Suprapubic skin (tissue), 4 donors: ENCODE measurements around the gene PEX1. TPM values are rescaled to one million over a fixed set of nuclear protein-coding genes. Genes with fewer than 3 reads are reported as not detected.
"Not testable (repeated sequence)": the region's sequence is repeated elsewhere in the genome, so short reads cannot be mapped to it uniquely, and the experiment has no call there.

ENCODE experiments used
- DNase-seq, 2 donors: peaks; one replicate each; pipeline ENCODE4 v3.0.0-alpha.2; 2019; ENCODE audit warnings: low spot score in 2 of 2
- H3K27ac ChIP-seq: fragments of 200-600 bp; sonication (generic); one replicate; pipeline ENCODE4 v1.5.1; 2019
- H3K27me3 ChIP-seq: fragments of 200-600 bp; sonication (generic); one replicate; pipeline ENCODE4 v1.5.1; 2019
- H3K36me3 ChIP-seq: fragments of 200-600 bp; sonication (generic); one replicate; pipeline ENCODE4 v1.5.1; 2019
- H3K4me1 ChIP-seq: fragments of 200-600 bp; sonication (generic); one replicate; pipeline ENCODE4 v1.5.1; 2019
- H3K4me3 ChIP-seq: fragments of 200-600 bp; sonication (generic); one replicate; pipeline ENCODE4 v1.5.1; 2019; ENCODE audit warnings: mild to moderate bottlenecking
- H3K9me3 ChIP-seq: fragments of 200-600 bp; sonication (generic); one replicate; pipeline ENCODE4 v1.5.1; 2019
- CTCF ChIP-seq, 2 donors: fragments of 200-600 bp in 1 of 2; fragments of 450-650 bp in 1 of 2; sonication (generic) in 1 of 2; IDR thresholded peaks; one replicate each; pipeline ENCODE4 v1.5.1; 2016 to 2019; ENCODE audit warnings: antibody characterized with exemption in 2 of 2, mild to moderate bottlenecking in 1 of 2, moderate library complexity in 1 of 2
- EP300 ChIP-seq: sonication (generic); formaldehyde crosslinking; IDR thresholded peaks from one replicate; pipeline ENCODE4 v1.6.1; 2017; ENCODE audit warnings: antibody characterized with exemption
- POLR2A ChIP-seq, 2 donors: fragments of 450-650 bp; IDR thresholded peaks; one replicate each; pipeline ENCODE4 v1.6.1; 2017; ENCODE audit warnings: antibody characterized with exemption in 2 of 2, mild to moderate bottlenecking in 2 of 2, moderate library complexity in 2 of 2
- POLR2AphosphoS5 ChIP-seq, 3 donors: sonication (generic); formaldehyde crosslinking; IDR thresholded peaks; one replicate each; pipeline ENCODE4 v1.6.1; 2017; ENCODE audit warnings: antibody characterized with exemption in 3 of 3
- WGBS: methylation state at CpG from one replicate; pipeline ENCODE4 v1.1.5; 2018; 5-methylcytosine and 5-hydroxymethylcytosine counted together
- total RNA-seq, 4 donors: library from RNA; depleted of rRNA; stranded (reverse); fragments of >200 nt; gene quantifications; one replicate each; pipeline ENCODE4 v1.1.0, GENCODE V29; 2016

The PEX1 gene
- total RNA-seq, 4 donors from 2014 or later = 20.4 to 66.3 (median 21.6) TPM

GRCh38 chr7:92456236-92456635 lies 72.1 kb downstream of the PEX1 start:
- no peak overlapping the region for H3K27ac ChIP-seq
- DNase-seq = no peak
- H3K4me1 ChIP-seq = peaks cover 5% of the 10 kb centered on the region
- H3K4me3 ChIP-seq = no peak overlapping the region
- no peak for TF ChIP-seq POLR2A (IDR thresholded peaks at IDR 0.05)
- TF ChIP-seq CTCF (IDR thresholded peaks at IDR 0.05) = no peak
- TF ChIP-seq EP300 = no peak
- no peak for TF ChIP-seq POLR2AphosphoS5 (IDR thresholded peaks at IDR 0.05)
- WGBS = 94% methylated on average over 2 of the region's 2 CpGs
- no peaks in the 10 kb centered on the region for H3K9me3 ChIP-seq
- peaks cover 68% of the 10 kb centered on the region for H3K36me3 ChIP-seq
- H3K27me3 ChIP-seq = no peaks in the 10 kb centered on the region

DNA sequence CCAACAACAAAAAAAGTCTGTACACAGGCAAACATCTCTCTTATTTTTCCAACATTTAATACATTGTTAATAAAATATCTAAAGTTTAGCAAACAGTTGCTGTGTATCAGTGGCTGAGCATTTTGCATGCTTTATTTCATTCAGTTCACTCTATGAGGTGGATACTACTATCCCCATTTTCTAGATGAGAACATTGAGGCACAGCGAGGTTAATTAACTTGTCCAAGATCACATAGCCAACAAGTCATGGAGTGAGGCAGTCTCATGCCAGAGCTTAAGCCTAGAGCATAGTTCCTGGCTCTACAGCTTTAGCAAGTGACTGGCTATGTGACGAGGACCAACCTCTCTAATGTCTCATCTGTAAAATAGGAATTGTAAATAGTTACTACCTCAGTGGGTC lies 76.7 kb downstream of the PEX1 start:
- peaks cover 68% of the 10 kb centered on the region for H3K36me3 ChIP-seq
- TF ChIP-seq POLR2AphosphoS5 (IDR thresholded peaks at IDR 0.05) (no peak), CTCF (IDR thresholded peaks at IDR 0.05) (no peak), POLR2A (IDR thresholded peaks at IDR 0.05) (no peak), EP300 (no peak)
- 98% methylated on average over 2 of the region's 2 CpGs for WGBS

DNA sequence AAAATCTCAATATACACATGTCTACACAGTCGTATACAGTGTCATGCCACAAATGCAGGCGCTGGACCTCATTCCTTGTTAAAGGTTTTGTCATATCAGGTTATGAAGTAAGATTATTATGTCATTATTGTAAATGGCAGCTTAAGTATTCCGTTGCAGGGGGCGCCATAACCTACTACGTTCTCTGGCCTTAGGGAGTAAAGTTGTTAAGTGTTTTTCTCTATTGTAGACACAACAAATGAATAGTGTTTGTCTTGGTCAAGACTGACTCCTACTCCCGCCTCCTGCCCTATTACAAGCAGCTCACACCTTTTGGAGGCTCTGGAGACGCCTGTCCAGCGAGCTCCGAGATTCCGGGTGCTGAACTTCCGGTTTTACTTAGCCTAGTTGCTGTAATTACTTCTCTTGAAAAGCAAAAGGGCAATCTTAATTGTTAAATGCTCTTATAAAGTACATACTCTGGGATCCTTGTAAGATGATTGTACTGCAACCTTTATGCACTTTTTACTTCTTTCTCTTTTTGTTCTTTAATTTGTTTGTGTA lies 80.0 kb downstream of the PEX1 start:
- H3K4me1 ChIP-seq = peaks cover 13% of the 10 kb centered on the region
- H3K27ac ChIP-seq = peak overlapping the region; percentile 97
- 0% methylated on average over 11 of the region's 11 CpGs for WGBS
- peak; percentile 8 to 19 for TF ChIP-seq CTCF (IDR thresholded peaks at IDR 0.05)
- no peak for TF ChIP-seq POLR2AphosphoS5 (IDR thresholded peaks at IDR 0.05)
- no peak for TF ChIP-seq POLR2A (IDR thresholded peaks at IDR 0.05)
- TF ChIP-seq EP300 = no peak
- peaks cover 34% of the 10 kb centered on the region for H3K36me3 ChIP-seq
- H3K4me3 ChIP-seq = peak overlapping the region; percentile 94
- no peaks in the 10 kb centered on the region for H3K27me3 ChIP-seq
- no peak for DNase-seq
- no peaks in the 10 kb centered on the region for H3K9me3 ChIP-seq

More for the DNA sequence above, 76.7 kb downstream of the PEX1 start:
- DNase-seq = no peak
- H3K9me3 ChIP-seq = no peaks in the 10 kb centered on the region
- no peaks in the 10 kb centered on the region for H3K27me3 ChIP-seq
- no peak overlapping the region for H3K4me3 ChIP-seq
- H3K4me1 ChIP-seq = peaks cover 13% of the 10 kb centered on the region
- no peak overlapping the region for H3K27ac ChIP-seq

- Histone ChIP-seq H3K4me1 (peaks cover 13% of the 10 kb centered on the region), H3K27ac (peak within 1 kb of the TSS; percentile 97), H3K36me3 (peaks cover 27% of the 10 kb centered on the region), H3K9me3 (no peaks in the 10 kb centered on the region), H3K27me3 (no peaks in the 10 kb centered on the region), H3K4me3 (peak within 1 kb of the TSS; percentile 94)
- peak; percentile 92 for DNase-seq
- WGBS = 0% methylated on average over 21 of the region's 87 CpGs
- TF ChIP-seq CTCF (IDR thresholded peaks at IDR 0.05) (peak in 1 of 2 donors; percentile 94), EP300 (no peak), POLR2AphosphoS5 (IDR thresholded peaks at IDR 0.05) (peak in 2 of 3 donors; percentile 64 to 67), POLR2A (IDR thresholded peaks at IDR 0.05) (peak in 1 of 2 donors; percentile 42)
These were observed 80.7 kb downstream of the PEX1 start, which contains the start of gene GATAD1 for GRCh38 chr7:92447345-92448204. Gene GATAD1 (plus strand): TSS chr7:92447482. CDS start chr7:92447730, 248 bp downstream.

- 58% methylated on average over 19 of the region's 21 CpGs for WGBS
- Histone ChIP-seq H3K27me3 (no peaks in the 10 kb centered on the region), H3K4me3 (peak overlapping the region; percentile 94), H3K4me1 (peaks cover 13% of the 10 kb centered on the region), H3K27ac (peak overlapping the region; percentile 97), H3K36me3 (peaks cover 21% of the 10 kb centered on the region), H3K9me3 (no peaks in the 10 kb centered on the region)
- peak in 1 of 2 donors; percentile 92 for TF ChIP-seq CTCF (IDR thresholded peaks at IDR 0.05)
- no peak for TF ChIP-seq EP300
- no peak for DNase-seq
These were observed 81.4 kb downstream of the PEX1 start for GRCh38 chr7:92446869-92447344.

GRCh38 chr7:92442720-92443119 lies 85.6 kb downstream of the PEX1 start:
- H3K27me3 ChIP-seq = not testable (repeated sequence)
- 87% methylated on average over 2 of the region's 2 CpGs for WGBS

More at GRCh38 chr7:92442720-92443119, 85.6 kb downstream of the PEX1 start:
- H3K4me1 ChIP-seq, H3K9me3 ChIP-seq, DNase-seq, H3K27ac ChIP-seq, H3K36me3 ChIP-seq, H3K4me3 ChIP-seq: not testable (repeated sequence)
